ENCODE data around the gene GLT1D1. TPM values are rescaled to one million over a fixed set of nuclear protein-coding genes. Genes with fewer than 3 reads are reported as not detected.
"Not testable (repeated sequence)": the region's sequence is repeated elsewhere in the genome, so short reads cannot be mapped to it uniquely, and the experiment has no call there.

The GLT1D1 gene
- polyA plus RNA-seq (ENCODE audit: insufficient read length), result 2.1 TPM
- long read RNA-seq, donor 1, partial matches to known transcripts, result 0 of 1 reads
- long read RNA-seq, donor 1, other reads (novel, unspliced or antisense), result 0 of 1 reads
- long read RNA-seq, donor 2, partial matches to known transcripts, result 0 of 1 reads
- long read RNA-seq, donor 2, other reads (novel, unspliced or antisense), result 0 of 1 reads
- long read RNA-seq, donor 3, result 0 reads
- long read RNA-seq, donor 4, result 0 reads
- long read RNA-seq, donor 5, result 0 reads
- long read RNA-seq, donor 6, result 0 reads
- long read RNA-seq, donor 7, result 0 reads
- long read RNA-seq, donor 8, result 0 reads

DNA sequence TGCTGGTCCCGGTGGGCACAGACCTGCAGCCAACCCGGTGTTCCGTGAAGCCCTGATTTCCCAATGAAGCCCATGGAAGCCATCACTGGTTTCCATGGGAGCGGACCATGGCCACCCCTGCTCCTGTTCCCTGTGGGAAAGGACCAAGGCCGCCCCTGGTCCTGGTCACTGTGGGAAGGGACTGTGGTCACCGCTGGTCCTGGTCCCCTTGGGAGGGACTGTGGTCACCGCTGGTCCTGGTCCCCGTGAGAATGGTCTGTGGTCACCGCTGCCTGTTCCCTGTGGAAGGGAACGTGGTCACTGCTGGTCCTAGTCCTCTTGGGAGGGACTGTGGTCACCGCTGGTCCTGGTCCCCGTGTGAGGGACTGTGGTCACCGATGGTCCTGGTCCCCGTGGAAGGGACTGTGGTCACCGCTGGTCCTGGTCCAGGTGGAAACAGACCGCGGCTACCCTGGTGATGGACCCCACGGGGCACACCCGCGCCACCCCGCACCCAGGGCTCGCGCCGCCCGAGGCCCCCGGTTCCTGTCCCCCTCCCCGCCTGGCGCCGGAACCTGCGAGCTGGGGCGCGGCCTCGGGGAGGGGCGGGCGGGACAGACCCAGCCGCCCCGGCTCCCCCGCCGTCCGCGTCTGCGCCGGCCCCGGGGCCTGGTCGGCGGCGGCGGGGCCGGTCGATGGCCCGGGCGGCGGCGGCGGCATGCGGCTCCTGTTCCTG, at the start of gene GLT1D1:
Gene GLT1D1, plus strand, starts transcription at position 594 of the 715 bp plus-strand sequence. Its CDS starts 104 bp downstream, at position 698.
- no peak for DNase-seq

DNA sequence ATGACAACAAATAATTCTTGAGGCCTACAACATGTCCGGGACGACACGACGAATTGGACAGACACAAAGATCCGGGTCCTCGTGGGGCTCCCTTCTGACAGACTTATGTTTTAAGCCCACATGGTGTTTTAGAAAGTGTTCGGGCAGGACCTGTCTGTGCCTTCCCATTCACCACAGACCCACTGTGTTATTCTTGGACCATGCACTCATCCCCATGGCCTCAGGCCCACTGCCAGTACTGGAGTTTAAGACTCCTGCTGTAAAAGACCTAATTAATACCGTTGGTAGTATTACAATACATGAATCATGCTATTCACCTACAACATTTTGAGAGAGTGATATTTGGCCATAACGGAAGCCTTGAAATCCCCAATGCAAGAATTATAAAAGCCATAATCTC, 49.5 kb upstream of the GLT1D1 start:
- no peak for DNase-seq

DNA sequence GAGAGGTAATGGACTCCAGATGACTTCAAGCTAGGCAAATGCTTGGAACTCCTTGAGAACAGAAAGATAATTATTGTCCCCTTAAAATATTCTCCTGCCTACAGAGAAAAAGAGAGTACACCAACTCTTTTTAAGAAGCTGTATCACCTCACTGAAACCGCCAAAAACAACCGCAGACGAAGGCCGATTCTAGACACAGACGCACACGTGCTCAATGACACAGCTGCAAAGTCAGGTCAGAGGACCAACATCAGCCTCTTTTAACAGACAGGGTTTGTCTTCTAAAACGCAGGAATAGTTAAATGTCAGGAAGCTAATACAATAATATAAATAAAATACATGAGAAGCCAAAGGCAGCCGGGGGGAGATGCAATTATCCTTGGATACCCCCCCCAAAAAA, 48.5 kb upstream of the GLT1D1 start:
- DNase-seq, result no peak

DNA sequence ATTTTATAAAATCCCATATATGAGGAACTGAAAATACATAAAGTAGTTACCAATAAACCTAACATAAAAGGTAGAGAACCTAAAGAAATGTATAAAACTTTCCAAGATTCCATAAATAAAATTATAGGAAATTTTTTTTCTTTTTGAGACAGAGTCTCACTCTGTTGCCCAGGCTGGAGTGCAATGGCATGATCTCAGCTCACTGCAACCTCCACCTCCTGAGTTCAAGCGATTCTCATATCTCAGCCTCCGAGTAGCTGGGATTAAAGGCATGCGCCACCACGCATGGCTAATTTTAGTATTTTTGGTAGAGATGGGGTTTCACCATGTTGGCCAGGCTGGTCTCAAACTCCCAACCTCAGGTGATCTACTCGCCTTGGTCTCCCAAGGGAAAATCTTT, 47.9 kb upstream of the GLT1D1 start:
- DNase-seq, result not testable (repeated sequence)

DNA sequence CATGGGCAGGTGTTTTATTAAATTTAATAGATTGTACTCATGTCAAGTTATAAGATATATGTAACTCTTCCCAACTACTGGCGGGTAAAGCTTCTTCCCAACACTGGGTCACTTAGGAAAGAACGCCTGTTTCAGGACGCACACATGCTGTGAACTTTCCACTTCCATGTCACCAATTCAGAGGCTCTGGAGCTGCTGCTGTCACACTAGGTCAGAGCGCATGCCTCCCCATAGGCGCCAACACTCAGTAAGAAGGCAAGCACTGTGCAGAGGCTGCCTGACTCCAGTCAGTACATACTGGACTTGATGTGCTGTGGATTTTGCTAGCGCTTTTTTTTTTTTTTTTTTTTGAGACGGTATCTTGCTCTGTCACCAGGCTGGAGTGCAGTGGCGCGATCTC, 46.7 kb upstream of the GLT1D1 start:
- no peak for DNase-seq

DNA sequence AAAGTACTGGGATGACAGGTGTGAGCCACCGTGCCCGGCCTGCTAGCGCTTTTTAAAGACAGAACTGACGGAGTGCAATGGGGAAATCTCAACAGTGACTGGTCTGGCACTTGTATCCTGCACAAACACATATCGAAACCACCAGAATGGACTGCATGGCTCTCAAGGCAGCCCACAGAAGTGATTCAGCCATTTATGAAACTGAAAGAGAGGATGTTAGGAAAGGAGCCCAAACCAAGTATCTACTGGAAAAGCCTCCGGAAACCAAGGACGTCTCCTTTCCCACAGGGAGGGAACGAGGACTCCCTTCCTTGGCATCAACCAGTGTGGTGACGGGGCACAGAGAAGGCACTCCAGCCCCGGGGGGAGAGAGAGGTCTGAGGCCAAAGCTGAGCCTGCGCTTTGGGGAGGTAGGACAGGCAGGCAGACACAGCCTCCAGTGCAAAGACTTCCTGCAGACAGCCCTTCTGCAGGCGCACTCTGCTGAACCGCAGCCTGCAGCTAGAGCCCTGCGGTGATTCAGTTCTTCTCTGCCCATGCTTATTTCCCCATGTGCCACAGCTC, 46.0 kb upstream of the GLT1D1 start:
- no peak for DNase-seq

DNA sequence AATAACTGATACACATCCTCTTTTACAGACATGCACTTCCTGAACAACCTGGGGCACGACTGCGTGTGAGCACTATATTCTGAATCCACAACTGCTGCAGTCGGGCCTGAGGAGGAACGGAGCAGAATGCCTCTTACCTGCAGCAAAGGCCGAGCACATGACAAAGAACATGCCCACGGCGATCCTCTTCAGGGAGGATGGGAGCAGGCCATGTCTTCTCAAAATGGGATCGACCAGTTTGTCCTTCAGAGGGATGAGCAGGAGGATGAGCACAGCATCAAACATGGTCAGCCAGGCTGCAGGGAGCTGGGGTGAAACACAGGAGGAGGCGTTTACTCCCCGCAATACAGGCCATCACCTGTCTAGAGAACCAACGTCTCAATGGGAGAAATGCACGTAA, 44.6 kb upstream of the GLT1D1 start:
- no peak for DNase-seq

DNA sequence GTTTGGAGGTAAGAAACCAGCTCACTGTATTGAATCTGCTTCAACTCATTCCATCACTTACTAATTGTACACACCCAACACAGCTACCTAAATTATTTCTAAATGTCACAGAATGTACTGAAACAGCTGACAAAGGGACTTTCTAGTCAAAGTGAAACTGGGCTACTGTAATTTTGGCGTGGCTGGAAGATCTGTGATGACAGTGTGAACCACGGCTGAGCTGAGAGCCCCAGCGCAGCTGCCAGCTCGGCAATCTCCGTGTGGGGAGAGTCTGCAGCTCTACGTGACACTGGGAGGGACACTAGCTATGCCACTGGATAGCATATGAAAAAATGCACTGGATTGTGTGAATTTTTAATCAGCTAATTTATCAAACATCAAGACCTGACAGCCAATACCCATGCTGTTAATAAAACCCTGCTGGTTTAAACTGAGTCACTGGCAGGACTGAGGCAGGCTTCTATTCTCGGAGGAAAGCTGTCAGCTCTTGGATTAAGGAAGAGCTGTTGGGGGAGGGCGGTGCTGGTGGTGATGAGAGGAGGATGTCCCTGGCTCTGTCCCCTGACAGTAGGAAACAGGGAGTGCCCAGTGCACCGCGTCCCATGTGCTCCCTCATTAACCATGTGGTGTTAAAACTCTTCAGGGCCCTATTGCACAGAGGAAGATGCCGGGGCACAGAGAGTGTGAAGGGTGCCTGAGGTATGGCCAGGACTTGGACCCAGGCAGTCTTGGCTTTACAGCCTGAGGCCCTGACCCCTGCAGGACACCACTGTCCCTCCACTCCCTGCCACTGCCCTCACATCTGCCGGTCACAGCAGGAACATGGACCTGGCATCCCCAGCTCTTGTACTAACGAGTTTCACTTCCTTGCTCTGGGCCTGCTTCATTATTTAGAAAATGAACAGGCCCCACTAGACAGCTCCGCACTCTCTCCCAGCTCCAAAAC, 42.8 kb upstream of the GLT1D1 start:
- DNase-seq, result no peak

DNA sequence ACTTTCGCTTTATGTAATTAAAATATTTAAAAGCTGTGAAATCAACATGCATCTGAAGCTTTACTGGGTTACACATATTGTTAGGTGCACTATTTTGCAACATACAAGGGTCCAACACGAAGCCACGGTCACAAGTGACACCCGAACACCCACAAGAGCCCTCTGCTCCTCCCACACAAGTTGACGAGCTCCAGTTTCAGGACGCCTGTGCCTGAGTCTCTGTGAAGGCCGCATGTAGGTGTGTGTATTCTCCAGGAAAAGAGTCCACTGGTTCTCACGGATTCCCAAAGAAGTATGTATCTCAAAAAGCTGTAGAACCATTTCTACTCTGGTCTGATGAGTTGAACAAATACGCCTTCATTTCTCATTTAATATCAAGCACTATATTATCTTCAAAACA, 41.5 kb upstream of the GLT1D1 start:
- DNase-seq, result no peak

DNA sequence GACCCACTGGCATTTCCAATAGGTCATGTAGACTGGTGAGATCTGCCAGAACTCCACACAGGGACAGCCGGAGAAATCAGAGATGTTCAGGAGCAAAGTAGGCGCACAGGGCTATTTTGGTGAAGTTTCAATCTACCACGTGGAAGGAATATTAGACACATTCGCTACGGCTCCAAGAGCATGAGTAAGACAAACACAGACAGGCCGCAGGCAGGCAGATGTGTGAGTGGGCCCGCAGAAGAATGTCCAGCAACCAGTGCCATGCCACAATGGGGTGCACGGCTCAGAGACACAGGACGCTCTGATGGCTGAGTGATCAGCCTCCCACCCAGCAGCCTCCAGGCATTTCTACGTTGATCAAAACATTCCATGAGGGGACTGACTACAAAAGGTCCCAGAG, 39.9 kb upstream of the GLT1D1 start:
- no peak for DNase-seq

DNA sequence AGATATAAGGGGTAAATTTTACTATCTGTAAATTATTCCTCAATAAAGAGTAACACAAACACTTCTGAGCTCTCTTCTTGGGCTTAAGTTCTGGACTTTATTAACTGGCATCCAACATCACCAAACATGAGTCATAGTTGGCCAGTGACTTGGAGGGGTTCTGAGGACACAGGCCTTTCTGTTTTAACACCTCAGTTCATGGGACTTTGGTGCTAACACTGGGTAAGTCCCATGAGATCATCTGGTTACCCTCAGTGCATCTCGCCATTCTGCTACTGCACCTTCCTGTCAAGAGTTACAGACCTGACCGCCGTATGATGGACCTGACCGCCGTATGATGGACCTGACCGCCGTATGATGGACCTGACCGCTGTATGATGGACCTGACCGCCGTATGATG, 39.4 kb upstream of the GLT1D1 start:
- no peak for DNase-seq

DNA sequence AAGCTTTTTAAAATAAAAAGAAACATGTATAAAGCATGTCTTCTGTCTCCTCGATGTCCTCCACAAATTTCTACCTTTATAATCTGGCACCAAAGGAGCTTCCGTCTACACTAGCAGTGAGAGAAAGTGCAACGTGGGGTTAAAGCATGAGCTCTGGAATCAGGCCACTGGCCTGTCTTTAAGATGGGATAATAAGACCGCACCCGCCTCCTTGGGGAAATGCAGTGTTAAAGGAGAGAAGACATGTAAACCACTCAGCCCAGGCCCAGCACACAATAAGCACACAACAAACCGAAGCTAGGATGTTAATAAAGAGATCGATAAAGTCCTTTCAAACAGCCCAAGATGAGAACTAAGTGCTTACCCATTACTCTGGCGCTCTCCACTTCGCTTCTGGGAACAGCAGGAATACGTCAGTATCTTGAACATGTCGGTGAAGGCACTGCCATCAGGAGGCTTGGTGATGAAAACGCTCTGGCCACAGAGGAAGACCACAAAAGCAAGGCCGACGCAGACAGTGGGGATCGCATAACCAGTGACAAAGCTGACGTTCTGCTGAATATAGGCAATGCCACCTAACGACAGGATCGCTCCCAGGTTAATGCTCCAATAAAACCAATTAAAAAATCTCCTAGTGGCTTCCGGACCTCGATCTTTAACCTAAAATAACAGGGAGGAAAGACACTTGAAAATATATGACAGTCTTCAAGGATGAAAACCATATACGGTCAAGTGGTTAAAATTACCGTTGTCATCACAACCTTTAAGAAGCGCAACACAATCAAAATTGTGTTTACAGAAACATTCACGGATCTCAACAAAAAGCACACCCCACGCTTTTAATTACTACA, 38.6 kb upstream of the GLT1D1 start:
- DNase-seq, result no peak

DNA sequence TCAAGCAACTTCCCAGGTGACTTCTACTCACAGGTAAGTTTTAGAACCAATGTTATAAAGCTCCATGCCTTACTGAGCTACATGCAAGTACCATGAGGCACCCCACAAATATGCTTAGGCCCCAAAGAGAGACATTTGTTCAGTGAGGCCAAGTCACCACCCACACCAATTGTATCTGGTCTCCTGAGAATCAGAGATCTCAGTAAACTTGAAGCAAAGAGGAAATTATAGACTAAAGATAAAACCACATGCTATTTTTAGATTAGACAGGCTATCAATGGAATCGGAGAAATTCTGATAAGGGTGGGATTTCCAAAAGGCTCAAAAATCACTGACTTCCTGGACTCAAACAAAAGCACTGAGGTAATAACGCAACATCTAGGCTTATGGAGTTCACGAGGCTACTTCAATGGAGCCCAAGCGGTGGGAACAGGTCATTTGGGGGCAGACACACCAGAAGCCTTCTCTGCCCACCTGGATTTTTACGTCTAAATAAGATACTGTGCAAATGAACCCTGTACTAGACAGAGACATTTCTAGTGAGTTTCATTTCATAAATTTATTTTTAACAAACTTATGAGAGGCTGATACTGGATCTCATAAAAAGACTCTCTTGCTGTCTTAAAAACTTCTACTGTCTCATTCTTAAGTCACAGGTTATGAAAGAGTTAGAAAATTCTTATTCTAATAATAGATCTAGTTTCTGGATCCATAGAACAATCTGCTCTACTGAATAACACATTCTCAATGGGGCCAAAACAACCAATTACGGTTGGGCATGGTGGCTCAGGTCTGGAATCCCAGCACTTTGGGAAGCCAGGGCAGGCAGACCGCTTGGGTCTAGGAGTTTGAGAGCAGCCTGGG, 37.3 kb upstream of the GLT1D1 start:
- DNase-seq, result no peak

DNA sequence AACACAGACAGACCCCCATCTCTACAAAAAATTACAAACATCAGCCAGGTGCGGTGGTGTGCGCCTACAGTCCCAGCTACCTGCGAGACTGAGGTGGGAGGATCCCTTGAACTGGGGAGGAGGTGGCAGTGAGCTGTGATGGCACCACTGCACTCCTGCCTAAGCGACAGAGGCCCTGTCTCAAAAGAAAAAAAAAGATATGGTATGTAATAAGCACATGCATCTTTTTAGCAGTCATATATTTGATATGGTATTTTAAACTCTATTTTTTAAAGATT, 36.7 kb upstream of the GLT1D1 start:
- no peak for DNase-seq

DNA sequence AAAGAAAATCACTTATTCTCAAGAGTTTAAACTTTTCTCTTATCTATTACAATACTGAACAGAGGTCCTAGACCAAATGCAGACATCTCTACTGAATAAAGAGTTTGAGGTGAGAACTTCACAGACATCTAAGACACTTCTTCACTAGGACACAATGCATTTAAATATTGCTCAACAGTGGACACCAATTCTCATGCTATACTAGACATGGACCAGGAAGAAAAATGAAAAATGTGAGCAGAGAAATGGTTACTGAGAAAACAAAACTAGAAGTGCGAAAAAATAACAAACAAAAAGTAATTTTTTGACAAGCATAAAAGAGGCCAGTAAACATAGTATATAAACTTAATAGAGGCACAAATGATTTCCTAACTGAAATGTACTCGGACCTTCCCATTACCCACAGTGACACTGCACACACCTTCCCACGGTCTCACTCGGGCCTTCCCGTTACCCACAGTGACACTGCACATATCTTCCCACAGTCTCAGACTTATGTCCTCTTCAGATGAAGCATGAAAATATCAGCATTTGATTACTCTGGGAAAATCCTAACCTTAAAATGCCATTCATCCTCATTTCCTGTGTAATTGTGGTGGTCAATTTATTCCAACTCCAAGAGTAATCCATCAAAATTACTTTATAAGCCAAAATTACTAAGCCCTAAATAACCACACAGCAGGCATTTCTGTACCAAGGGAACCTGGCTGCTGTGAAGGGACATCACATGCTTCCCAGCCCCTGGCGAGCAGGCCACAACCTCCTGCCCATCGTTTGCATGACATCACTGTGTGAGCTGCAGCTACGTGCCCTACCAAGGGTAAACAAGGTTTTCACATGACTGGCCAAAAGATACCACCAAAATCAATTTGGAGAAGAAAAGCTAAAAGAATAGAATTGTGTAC, 35.9 kb upstream of the GLT1D1 start:
- no peak for DNase-seq

DNA sequence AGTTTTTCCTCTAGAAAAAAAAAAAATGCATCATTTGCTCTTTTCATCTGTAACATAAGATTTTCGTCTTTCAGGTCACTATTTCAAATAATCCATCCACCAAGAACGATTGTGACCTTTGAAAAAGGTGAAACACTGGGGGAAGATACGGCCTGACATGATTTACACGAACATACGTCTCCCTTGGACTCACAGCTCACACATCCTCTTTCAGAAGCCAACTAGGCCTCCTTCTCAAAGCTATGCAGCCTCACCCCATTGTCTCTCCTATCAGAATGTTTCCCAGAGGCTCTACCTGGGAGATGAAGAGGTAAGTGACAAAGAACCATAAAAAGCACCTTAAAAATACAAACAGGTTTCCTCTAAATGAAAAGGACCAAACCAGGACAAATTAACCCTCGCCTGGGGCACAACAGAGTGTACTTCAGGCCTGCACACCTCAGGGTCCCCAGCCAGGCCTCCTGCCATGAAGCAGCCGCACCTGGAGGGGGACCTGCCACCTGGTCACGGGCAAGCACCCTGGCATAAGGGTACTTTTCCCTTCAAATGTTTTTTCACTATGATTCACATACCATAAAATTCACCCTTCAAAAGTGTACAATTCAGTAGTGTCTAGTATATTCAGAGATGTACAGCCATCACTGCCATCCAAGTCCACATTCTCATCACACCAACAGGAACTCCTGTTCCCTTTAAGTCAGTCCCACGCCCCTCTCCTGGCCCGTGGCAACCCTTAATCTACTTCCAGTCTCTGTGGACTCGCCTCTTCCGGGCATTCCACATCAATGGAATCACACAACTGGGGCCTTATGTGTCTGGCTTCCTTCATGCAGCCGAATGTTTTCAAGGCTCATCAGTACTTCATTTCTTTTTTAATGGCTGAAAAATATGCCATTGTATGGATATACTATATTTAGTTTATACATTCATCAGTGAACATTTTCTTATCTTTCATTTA, 34.9 kb upstream of the GLT1D1 start:
- DNase-seq, result no peak

DNA sequence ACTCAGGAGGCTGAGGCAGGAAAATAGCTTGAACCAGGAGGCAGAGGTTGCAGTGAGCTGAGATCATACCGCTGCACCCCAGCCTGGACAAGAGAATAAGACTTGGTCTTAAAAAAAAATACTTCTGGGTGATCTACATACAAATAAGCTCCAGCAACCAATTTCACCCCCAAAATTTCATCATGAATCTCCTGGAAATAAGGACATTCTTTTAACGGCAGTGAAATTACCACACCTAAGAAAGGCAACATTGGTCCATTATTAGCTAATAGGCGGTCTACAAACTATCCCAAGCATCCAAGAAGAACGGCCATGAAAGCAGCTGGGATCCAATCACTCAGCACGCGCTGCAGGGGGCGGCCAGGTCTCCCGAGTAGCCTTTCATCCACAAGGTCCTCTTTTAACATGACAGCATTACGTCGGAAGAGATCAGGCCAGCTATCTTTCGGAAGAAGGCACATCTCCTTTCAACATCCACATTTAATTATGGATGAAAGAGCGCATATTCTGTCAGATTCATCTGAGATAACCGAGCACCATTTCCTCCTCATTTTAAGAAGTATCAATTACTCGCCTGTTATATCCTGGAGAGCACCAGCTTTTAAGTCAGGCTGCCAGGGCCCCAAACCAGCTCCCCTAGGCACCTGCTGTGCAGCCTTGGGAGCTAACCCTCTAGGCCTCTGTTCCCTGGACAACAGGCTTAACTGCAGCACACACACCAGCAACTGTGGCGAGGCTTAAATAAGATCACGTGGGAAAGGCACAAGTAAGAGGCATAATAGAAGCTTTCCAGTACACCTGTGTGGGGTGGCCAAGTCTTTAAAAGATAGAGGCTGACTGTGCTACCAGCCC, 33.8 kb upstream of the GLT1D1 start:
- DNase-seq, result no peak
